ENCODE measurements around the gene CNTRL.

GRCh38 chr9:121200356-121200755, 125.6 kb downstream of the CNTRL start:
- TF ChIP-seq CTCF (IDR thresholded peaks at IDR 0.05; ENCODE audit: low read length) (no peak), EZH2 (IDR thresholded peaks at IDR 0.05; ENCODE audit: borderline replicate concordance, low read length) (no peak)

All from OCI-LY1 (cell line).